HUDEP-2 (cell line): Measurements from ENCODE around the gene NAALADL2.
"Not testable (repeated sequence)": the region's sequence is repeated elsewhere in the genome, so short reads cannot be mapped to it uniquely, and the experiment has no call there.

Experiments used
- DNase-seq, 76 experiments: peaks; one replicate each; lab custom pipeline; 2025; ENCODE audit not compliant: unreplicated experiment in 76 of 76; lab: John Stamatoyannopoulos, UW

NAALADL2 gene

GRCh38 chr3:175526609-175527280 is 667.6 kb downstream of the NAALADL2 start:
- DNase-seq: no peak

- not testable (repeated sequence) for DNase-seq
Observed at GRCh38 chr3:175528693-175529092, 669.6 kb downstream of the NAALADL2 start.

GRCh38 chr3:175535351-175535750 is 676.2 kb downstream of the NAALADL2 start:
- no peak for DNase-seq

- no peak for DNase-seq
Observed at GRCh38 chr3:175546115-175546514, 687.0 kb downstream of the NAALADL2 start.

- DNase-seq: no peak
Observed at GRCh38 chr3:175552929-175553328, 693.8 kb downstream of the NAALADL2 start.

- no peak for DNase-seq
Observed at GRCh38 chr3:175554801-175555200, 695.7 kb downstream of the NAALADL2 start.

GRCh38 chr3:175558261-175558660 is 699.1 kb downstream of the NAALADL2 start:
- no peak for DNase-seq

GRCh38 chr3:175564363-175564762 is 705.2 kb downstream of the NAALADL2 start:
- no peak for DNase-seq

- DNase-seq: no peak
Observed at GRCh38 chr3:175571096-175571495, 712.0 kb downstream of the NAALADL2 start.

- no peak for DNase-seq
Observed at GRCh38 chr3:175573226-175573625, 714.1 kb downstream of the NAALADL2 start.

GRCh38 chr3:175580318-175580717 is 721.2 kb downstream of the NAALADL2 start:
- no peak for DNase-seq

- DNase-seq: no peak
Observed at GRCh38 chr3:175585898-175586297, 726.8 kb downstream of the NAALADL2 start.

GRCh38 chr3:175590745-175591144 is 731.6 kb downstream of the NAALADL2 start:
- DNase-seq: no peak

GRCh38 chr3:175591375-175591774 is 732.2 kb downstream of the NAALADL2 start:
- DNase-seq: no peak

- DNase-seq: no peak
Observed at GRCh38 chr3:175593331-175593730, 734.2 kb downstream of the NAALADL2 start.

GRCh38 chr3:175598740-175599139 is 739.6 kb downstream of the NAALADL2 start:
- DNase-seq: no peak

- no peak for DNase-seq
Observed at GRCh38 chr3:175601521-175601920, 742.4 kb downstream of the NAALADL2 start.

GRCh38 chr3:175605851-175606250 is 746.7 kb downstream of the NAALADL2 start:
- no peak for DNase-seq

- no peak for DNase-seq
Observed at GRCh38 chr3:175606650-175607318, 747.6 kb downstream of the NAALADL2 start.

- DNase-seq: no peak
Observed at GRCh38 chr3:175608356-175608755, 749.2 kb downstream of the NAALADL2 start.

GRCh38 chr3:175608911-175609310 is 749.8 kb downstream of the NAALADL2 start:
- no peak for DNase-seq

GRCh38 chr3:175612487-175613196 is 753.5 kb downstream of the NAALADL2 start:
- no peak for DNase-seq
